ENCODE measurements around the gene KCTD16. TPM values are rescaled to one million over a fixed set of nuclear protein-coding genes. Genes with fewer than 3 reads are reported as not detected.

The KCTD16 gene
- total and polyA plus RNA-seq, 2 experiments from 2014 or later = 0.02 to 0.76 TPM

GRCh38 chr5:144260121-144260520 is 89.4 kb downstream of the KCTD16 start (continued):
- no peak for TF ChIP-seq CREB1 (CRISPR knock-in tag; IDR thresholded peaks at IDR 0.05; ENCODE audit: low read depth)
- TF ChIP-seq JUNB (IDR thresholded peaks at IDR 0.05; ENCODE audit: unreplicated experiment) = no peak
- TF ChIP-seq ZNF331 (CRISPR knock-in tag; IDR thresholded peaks at IDR 0.05; ENCODE audit: low read depth) = no peak
- TF ChIP-seq ZNF114 (CRISPR knock-in tag; IDR thresholded peaks at IDR 0.05) = no peak
- no peak for TF ChIP-seq EZH2 (IDR thresholded peaks at IDR 0.05; ENCODE audit: low read depth, unreplicated experiment)
- TF ChIP-seq, protein P1, sequence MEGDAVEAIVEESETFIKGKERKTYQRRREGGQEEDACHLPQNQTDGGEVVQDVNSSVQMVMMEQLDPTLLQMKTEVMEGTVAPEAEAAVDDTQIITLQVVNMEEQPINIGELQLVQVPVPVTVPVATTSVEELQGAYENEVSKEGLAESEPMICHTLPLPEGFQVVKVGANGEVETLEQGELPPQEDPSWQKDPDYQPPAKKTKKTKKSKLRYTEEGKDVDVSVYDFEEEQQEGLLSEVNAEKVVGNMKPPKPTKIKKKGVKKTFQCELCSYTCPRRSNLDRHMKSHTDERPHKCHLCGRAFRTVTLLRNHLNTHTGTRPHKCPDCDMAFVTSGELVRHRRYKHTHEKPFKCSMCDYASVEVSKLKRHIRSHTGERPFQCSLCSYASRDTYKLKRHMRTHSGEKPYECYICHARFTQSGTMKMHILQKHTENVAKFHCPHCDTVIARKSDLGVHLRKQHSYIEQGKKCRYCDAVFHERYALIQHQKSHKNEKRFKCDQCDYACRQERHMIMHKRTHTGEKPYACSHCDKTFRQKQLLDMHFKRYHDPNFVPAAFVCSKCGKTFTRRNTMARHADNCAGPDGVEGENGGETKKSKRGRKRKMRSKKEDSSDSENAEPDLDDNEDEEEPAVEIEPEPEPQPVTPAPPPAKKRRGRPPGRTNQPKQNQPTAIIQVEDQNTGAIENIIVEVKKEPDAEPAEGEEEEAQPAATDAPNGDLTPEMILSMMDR (conservative IDR thresholded peaks at IDR 0.05; ENCODE audit: low read depth in 2 of 2) = no peak
- TF ChIP-seq REST (IDR thresholded peaks at IDR 0.05; ENCODE audit: unreplicated experiment) = no peak

DNA sequence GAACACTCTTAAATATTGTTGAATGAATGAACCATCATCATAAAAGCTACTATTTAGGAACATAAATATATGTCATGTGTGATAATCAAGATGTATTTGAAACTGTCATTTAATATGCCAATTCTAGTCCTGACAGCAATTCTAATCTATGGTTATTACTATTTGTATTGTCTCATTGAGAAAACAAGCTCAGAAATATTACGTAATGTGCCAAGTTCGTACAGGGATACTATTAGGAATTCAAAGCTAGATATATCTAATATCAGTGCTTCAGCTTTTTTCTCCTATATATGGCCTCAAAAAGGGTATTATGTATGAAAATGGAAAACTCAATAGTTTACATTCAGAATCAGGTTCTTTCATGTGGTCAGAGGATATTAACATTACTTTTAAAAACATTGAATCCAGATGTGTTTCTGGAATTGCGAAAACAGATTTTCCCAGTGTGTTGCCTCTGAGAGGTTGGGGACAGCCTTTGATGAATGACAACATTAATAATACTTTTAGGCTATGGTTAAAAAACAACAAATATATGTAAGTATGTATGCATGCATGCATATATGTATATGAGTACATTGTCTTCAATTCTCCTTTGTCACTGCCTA is 95.1 kb downstream of the KCTD16 start:
- Histone ChIP-seq H4K20me1 (replicated peaks; ENCODE audit: insufficient read depth) (no peaks in the 10 kb centered on the region), H3K79me2 (replicated peaks; ENCODE audit: insufficient read depth) (no peaks in the 10 kb centered on the region), H3K27me3 (ENCODE audit: insufficient read depth) (no peaks in the 10 kb centered on the region), H3K4me2 (no peak overlapping the region), H3K4me1 (ENCODE audit: insufficient read depth) (peaks cover 14% of the 10 kb centered on the region), H3F3A (replicated peaks; ENCODE audit: low read depth) (no peaks in the 10 kb centered on the region), H3K27ac (ENCODE audit: low read depth) (no peak overlapping the region), H3K4me3 (no peak overlapping the region), H3K36me3 (ENCODE audit: insufficient read depth) (no peaks in the 10 kb centered on the region), H3K9me2 (ENCODE audit: insufficient read depth) (no peaks in the 10 kb centered on the region), H2AFZ (no peak overlapping the region)
- Mint-ChIP-seq H3K4me1 (peaks cover 19% of the 10 kb centered on the region), H3K4me3 (no peak overlapping the region), H3K36me3 (ENCODE audit: low read depth) (peaks cover 4% of the 10 kb centered on the region; the same call in 1 of the 3 replicates), H3K27me3 (ENCODE audit: insufficient read depth, low read depth, poor library complexity) (no peaks in the 10 kb centered on the region), H3K27ac (no peak overlapping the region), H3K9me3 (peaks cover 9% of the 10 kb centered on the region; the same call in 1 of the 3 replicates)
- DNase-seq (ENCODE audit: low spot score) (no peak), ATAC-seq (no peak)
- TF ChIP-seq ZNF331 (CRISPR knock-in tag; IDR thresholded peaks at IDR 0.05; ENCODE audit: low read depth) = no peak
- TF ChIP-seq CREB1 (CRISPR knock-in tag; IDR thresholded peaks at IDR 0.05; ENCODE audit: low read depth) = no peak
- no peak for TF ChIP-seq NANOG (IDR thresholded peaks at IDR 0.05; ENCODE audit: borderline replicate concordance)
- TF ChIP-seq EZH2 (IDR thresholded peaks at IDR 0.05; ENCODE audit: low read depth, unreplicated experiment) = no peak
- TF ChIP-seq POLR2AphosphoS5 (IDR thresholded peaks at IDR 0.05; ENCODE audit: low read depth) = no peak
- TF ChIP-seq ZNF462 (CRISPR knock-in tag; IDR thresholded peaks at IDR 0.05) = no peak
